ENCODE results near the gene GNPTG. TPM values are rescaled to one million over a fixed set of nuclear protein-coding genes. Genes with fewer than 3 reads are reported as not detected.

GNPTG gene
- total RNA-seq, 1 donor from 2014 or later = 49.7 TPM

GRCh38 chr16:1345087-1345486 lies 6.6 kb upstream of the GNPTG start:
- Mint-ChIP-seq H3K27me3 (no peaks in the 10 kb centered on the region), H3K27ac (no peak overlapping the region), H3K4me3 (ENCODE audit: low read depth) (no peak overlapping the region), H3K4me1 (ENCODE audit: low read depth) (peaks cover 6% of the 10 kb centered on the region), H3K9me3 (ENCODE audit: low read depth) (no peaks in the 10 kb centered on the region), H3K36me3 (ENCODE audit: insufficient read depth) (no peaks in the 10 kb centered on the region)
- TF ChIP-seq, protein P1, sequence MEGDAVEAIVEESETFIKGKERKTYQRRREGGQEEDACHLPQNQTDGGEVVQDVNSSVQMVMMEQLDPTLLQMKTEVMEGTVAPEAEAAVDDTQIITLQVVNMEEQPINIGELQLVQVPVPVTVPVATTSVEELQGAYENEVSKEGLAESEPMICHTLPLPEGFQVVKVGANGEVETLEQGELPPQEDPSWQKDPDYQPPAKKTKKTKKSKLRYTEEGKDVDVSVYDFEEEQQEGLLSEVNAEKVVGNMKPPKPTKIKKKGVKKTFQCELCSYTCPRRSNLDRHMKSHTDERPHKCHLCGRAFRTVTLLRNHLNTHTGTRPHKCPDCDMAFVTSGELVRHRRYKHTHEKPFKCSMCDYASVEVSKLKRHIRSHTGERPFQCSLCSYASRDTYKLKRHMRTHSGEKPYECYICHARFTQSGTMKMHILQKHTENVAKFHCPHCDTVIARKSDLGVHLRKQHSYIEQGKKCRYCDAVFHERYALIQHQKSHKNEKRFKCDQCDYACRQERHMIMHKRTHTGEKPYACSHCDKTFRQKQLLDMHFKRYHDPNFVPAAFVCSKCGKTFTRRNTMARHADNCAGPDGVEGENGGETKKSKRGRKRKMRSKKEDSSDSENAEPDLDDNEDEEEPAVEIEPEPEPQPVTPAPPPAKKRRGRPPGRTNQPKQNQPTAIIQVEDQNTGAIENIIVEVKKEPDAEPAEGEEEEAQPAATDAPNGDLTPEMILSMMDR (IDR thresholded peaks at IDR 0.05; ENCODE audit: unreplicated experiment) = no peak
- no peak for DNase-seq (ENCODE audit: low spot score, unreplicated experiment)

GRCh38 chr16:1345651-1346421 lies 5.9 kb upstream of the GNPTG start:
- H3K27me3 Mint-ChIP-seq = no peaks in the 10 kb centered on the region
- H3K27ac Mint-ChIP-seq = no peak overlapping the region
- DNase-seq (ENCODE audit: low spot score, unreplicated experiment) = no peak
- H3K4me1 Mint-ChIP-seq (ENCODE audit: low read depth) = peaks cover 6% of the 10 kb centered on the region
- H3K4me3 Mint-ChIP-seq (ENCODE audit: low read depth) = no peak overlapping the region
- H3K36me3 Mint-ChIP-seq (ENCODE audit: insufficient read depth) = no peaks in the 10 kb centered on the region
- TF ChIP-seq, protein P1 (IDR thresholded peaks at IDR 0.05; ENCODE audit: unreplicated experiment) = no peak
- H3K9me3 Mint-ChIP-seq (ENCODE audit: low read depth) = no peaks in the 10 kb centered on the region

DNA sequence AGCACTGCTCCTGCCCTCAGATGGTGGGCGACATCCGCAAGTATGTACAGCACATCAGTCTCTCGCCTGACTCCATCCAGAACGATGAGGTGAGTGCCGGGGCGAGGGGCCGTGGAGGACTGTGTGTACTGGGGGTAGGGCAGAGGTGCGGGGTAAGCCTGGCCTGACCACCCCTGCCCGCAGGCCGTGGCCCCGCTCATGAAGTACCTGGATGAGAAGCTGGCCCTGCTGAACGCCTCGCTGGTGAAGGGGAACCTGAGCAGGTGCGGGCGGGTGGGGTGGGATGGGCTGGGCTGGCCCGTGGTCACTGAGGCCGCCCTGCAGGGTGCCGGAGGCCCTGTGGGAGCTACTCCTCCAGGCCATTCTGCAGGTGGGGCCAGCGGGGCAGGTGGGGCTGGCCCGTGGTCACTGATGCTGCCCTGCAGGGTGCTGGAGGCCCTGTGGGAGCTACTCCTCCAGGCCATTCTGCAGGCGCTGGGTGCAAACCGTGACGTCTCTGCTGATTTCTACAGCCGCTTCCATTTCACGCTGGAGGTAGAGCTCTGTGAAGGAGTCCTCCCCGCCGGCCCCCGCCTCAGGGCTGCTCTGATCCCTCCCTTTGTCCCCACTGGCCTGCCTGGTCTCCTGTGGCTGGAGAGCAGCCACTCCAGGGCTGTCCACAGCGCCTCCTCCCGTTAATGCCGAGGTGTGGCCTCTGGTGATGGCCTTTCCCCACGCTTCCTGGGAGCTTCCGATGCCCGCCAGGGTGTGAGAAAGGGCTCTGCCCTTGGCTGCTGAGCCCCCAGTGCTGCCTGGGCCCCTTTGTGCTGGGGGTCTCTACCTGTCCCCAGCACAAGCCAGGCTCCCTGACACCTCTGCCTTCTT lies 5.1 kb upstream of the GNPTG start:
- Mint-ChIP-seq H3K27ac (no peak overlapping the region), H3K4me1 (ENCODE audit: low read depth) (peaks cover 7% of the 10 kb centered on the region), H3K9me3 (ENCODE audit: low read depth) (no peaks in the 10 kb centered on the region), H3K4me3 (ENCODE audit: low read depth) (no peak overlapping the region), H3K36me3 (ENCODE audit: insufficient read depth) (no peaks in the 10 kb centered on the region), H3K27me3 (no peaks in the 10 kb centered on the region)
- TF ChIP-seq, protein P1 (IDR thresholded peaks at IDR 0.05; ENCODE audit: unreplicated experiment) = no peak
- DNase-seq (ENCODE audit: low spot score, unreplicated experiment) = no peak

DNA sequence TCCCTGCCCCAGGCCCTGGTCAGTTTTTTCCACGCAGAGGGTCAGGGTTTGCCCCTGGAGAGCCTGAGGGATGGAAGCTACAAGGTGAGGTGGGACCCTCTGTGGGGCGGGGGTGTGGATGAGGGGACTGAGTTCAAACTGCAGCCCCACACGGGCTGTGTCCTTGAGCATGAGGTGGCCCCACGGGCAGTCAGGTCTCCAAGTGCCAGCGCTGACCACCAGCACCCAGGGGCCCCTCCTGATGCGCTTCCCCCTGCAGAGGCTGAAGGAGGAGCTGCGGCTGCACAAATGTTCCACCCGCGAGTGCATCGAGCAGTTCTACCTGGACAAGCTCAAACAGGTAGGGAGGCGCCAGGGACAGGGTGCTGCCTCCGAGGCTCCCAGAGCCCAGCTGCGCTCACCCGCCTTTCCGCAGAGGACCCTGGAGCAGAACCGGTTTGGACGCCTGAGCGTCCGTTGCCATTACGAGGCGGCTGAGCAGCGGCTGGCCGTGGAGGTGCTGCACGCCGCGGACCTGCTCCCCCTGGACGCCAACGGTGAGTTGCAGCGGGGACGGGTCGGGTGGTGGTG lies 4.4 kb upstream of the GNPTG start:
- TF ChIP-seq, protein P1 (IDR thresholded peaks at IDR 0.05; ENCODE audit: unreplicated experiment) = no peak
- peaks cover 10% of the 10 kb centered on the region for H3K4me1 Mint-ChIP-seq (ENCODE audit: low read depth)
- no peak overlapping the region for H3K4me3 Mint-ChIP-seq (ENCODE audit: low read depth)
- H3K36me3 Mint-ChIP-seq (ENCODE audit: insufficient read depth) = no peaks in the 10 kb centered on the region
- no peaks in the 10 kb centered on the region for H3K9me3 Mint-ChIP-seq (ENCODE audit: low read depth)
- no peaks in the 10 kb centered on the region for H3K27me3 Mint-ChIP-seq
- H3K27ac Mint-ChIP-seq = no peak overlapping the region
- DNase-seq (ENCODE audit: low spot score, unreplicated experiment) = no peak

- Mint-ChIP-seq H3K9me3 (ENCODE audit: low read depth) (no peaks in the 10 kb centered on the region), H3K4me3 (ENCODE audit: low read depth) (no peak overlapping the region), H3K36me3 (ENCODE audit: insufficient read depth) (no peaks in the 10 kb centered on the region), H3K27me3 (no peaks in the 10 kb centered on the region), H3K4me1 (ENCODE audit: low read depth) (peaks cover 13% of the 10 kb centered on the region), H3K27ac (no peak overlapping the region)
- TF ChIP-seq, protein P1 (IDR thresholded peaks at IDR 0.05; ENCODE audit: unreplicated experiment) = no peak
- DNase-seq (ENCODE audit: low spot score, unreplicated experiment) = no peak
Measured at GRCh38 chr16:1347962-1348361, 3.8 kb upstream of the GNPTG start.
